HepG2 (cell line): ENCODE measurements around the gene NINL. TPM values are rescaled to one million over a fixed set of nuclear protein-coding genes. Genes with fewer than 3 reads are reported as not detected.

Experiments used
- ATAC-seq: fragments of 200-7000 bp; cut with Tn5 transposase; 3 replicates; pipeline ENCODE4 v1.9.1; 2020; ENCODE audit warnings: mild to moderate bottlenecking, moderate library complexity
- BruUV-seq: library from RNA; stranded (reverse); fragments of 400-500 nt; replicated peaks from 2 replicates; lab custom pipeline; 2021; lab: Mats Ljungman, UMichigan
- CTCF ChIA-PET: fragments of 300-600 bp; formaldehyde crosslinking; extraction: SDS; loops from one replicate; lab custom pipeline; 2021; ENCODE audit warnings: low total read pairs, inconsistent platforms, low intra/inter-chr PET ratio; lab: Yijun Ruan, JAX
- POLR2A ChIA-PET: fragments of 350-600 bp; sonication (Branson Sonifier 250); formaldehyde crosslinking; loops from one replicate; lab custom pipeline; 2020; ENCODE audit warnings: antibody characterized with exemption, inconsistent platforms; lab: Yijun Ruan, JAX
- DNase-seq: peaks from one replicate; pipeline ENCODE4 v3.0.0-alpha.2; 2015; ENCODE audit warnings: low spot score
- FAIRE-seq: peaks from 3 replicates; lab custom pipeline; 2011; peaks lifted over from hg19 to GRCh38; lab: Jason Lieb, UNC
- H2AFZ ChIP-seq: one replicate; pipeline ENCODE4 v1.6.1; 2011; ENCODE audit warnings: low read length, inconsistent platforms
- H3K27ac ChIP-seq: fragments of 300-600 bp; 3 replicates; pipeline ENCODE4 v1.8.0; 2011; ENCODE audit warnings: mixed run types, mild to moderate bottlenecking, mixed read lengths, low read length, inconsistent platforms; ENCODE audit not compliant: insufficient read depth; ENCODE audit errors: extremely low read length
- H3K27me3 ChIP-seq, 2 experiments: fragments of 200-600 bp in 1 of 2; 2 replicates in 1 of 2; 3 replicates in 1 of 2; pipeline versions ENCODE4 v1.6.0 to v1.8.0; 2011; ENCODE audit warnings: low read length in 2 of 2, mild to moderate bottlenecking in 2 of 2, moderate library complexity in 2 of 2, inconsistent platforms in 1 of 2; ENCODE audit not compliant: insufficient read depth in 2 of 2, control insufficient read depth in 1 of 2
- H3K36me3 ChIP-seq, 2 experiments: fragments of 200-600 bp in 1 of 2; replicated peaks in 1 of 2; 2 replicates in 1 of 2; 3 replicates in 1 of 2; pipeline versions ENCODE4 v1.5.1 to v1.8.0; 2011; ENCODE audit warnings: low read length in 2 of 2, inconsistent platforms in 1 of 2; ENCODE audit not compliant: insufficient read depth in 2 of 2, control insufficient read depth in 1 of 2
- H3K4me1 ChIP-seq: 2 replicates; pipeline ENCODE4 v1.5.1; 2012; ENCODE audit warnings: low read length, inconsistent platforms; ENCODE audit not compliant: insufficient read depth
- H3K4me2 ChIP-seq: 2 replicates; pipeline ENCODE4 v1.6.0; 2011; ENCODE audit warnings: low read depth, low read length, inconsistent platforms
- H3K4me3 ChIP-seq, 3 experiments: fragments of 200-600 bp in 1 of 3; sonication (generic), shearing (Covaris generic) in 1 of 3; replicated peaks in 1 of 3; 2 replicates each; pipeline ENCODE4 v1.5.1; 2011 to 2016; ENCODE audit warnings: low read length in 3 of 3, inconsistent platforms in 2 of 3, low read depth in 2 of 3, mild to moderate bottlenecking in 2 of 3, control low read depth in 1 of 3, mixed read lengths in 1 of 3; ENCODE audit not compliant: insufficient read depth in 1 of 3
- H3K79me2 ChIP-seq: one replicate; pipeline ENCODE4 v1.6.1; 2011; ENCODE audit warnings: low read length, inconsistent platforms; ENCODE audit not compliant: insufficient read depth
- H3K9ac ChIP-seq: 2 replicates; pipeline ENCODE4 v1.6.0; 2011; ENCODE audit warnings: mild to moderate bottlenecking, low read depth, low read length, inconsistent platforms; ENCODE audit not compliant: insufficient read depth
- H3K9me3 ChIP-seq: 2 replicates; pipeline ENCODE4 v1.5.1; 2012; ENCODE audit warnings: mild to moderate bottlenecking, low read length
- H4K20me1 ChIP-seq: 2 replicates; pipeline ENCODE4 v1.6.0; 2011; ENCODE audit warnings: inconsistent platforms, mild to moderate bottlenecking, low read length, moderate library complexity; ENCODE audit not compliant: insufficient read depth
- HNRNPLL ChIP-seq: fragments of 200-400 bp; formaldehyde crosslinking; IDR thresholded peaks from 2 replicates; pipeline ENCODE4 v1.6.1; 2017; ENCODE audit warnings: mild to moderate bottlenecking, low read depth, low read length; ENCODE audit not compliant: poor library complexity, severe bottlenecking
- NFE2L1 ChIP-seq: sonication (generic); formaldehyde crosslinking; IDR thresholded peaks from 2 replicates; pipeline ENCODE4 v1.4.0; 2020; ENCODE audit warnings: missing genetic modification reagents, mild to moderate bottlenecking, borderline replicate concordance
- PCBP1 ChIP-seq: fragments of 200-400 bp; formaldehyde crosslinking; IDR thresholded peaks from 2 replicates; pipeline ENCODE4 v1.6.1; 2017; ENCODE audit warnings: mild to moderate bottlenecking, low read depth, low read length, borderline replicate concordance
- YEATS2 ChIP-seq: sonication (generic); formaldehyde crosslinking; IDR thresholded peaks from 2 replicates; pipeline ENCODE4 v1.4.0; 2020; ENCODE audit warnings: missing genetic modification reagents, borderline replicate concordance
- ZBTB7B ChIP-seq: sonication (generic); formaldehyde crosslinking; IDR thresholded peaks from 2 replicates; pipeline ENCODE4 v1.4.0; 2020; ENCODE audit warnings: missing genetic modification reagents
- ZNF24 ChIP-seq: fragments of 450-650 bp; IDR thresholded peaks from 2 replicates; pipeline ENCODE4 v1.6.1; 2017; ENCODE audit warnings: antibody characterized with exemption, mild to moderate bottlenecking
- ZNF260 ChIP-seq: sonication (generic); formaldehyde crosslinking; IDR thresholded peaks from 2 replicates; pipeline ENCODE4 v1.4.0; 2020; ENCODE audit warnings: missing genetic modification reagents, low read depth, mild to moderate bottlenecking, borderline replicate concordance
- ZNF367 ChIP-seq: sonication (generic); formaldehyde crosslinking; IDR thresholded peaks from 2 replicates; pipeline ENCODE4 v1.4.0; 2020; ENCODE audit warnings: missing genetic modification reagents, borderline replicate concordance
- WGBS: methylation state at CpG from one replicate; pipeline ENCODE4 v1.1.6; 2017; ENCODE audit warnings: low lambda C conversion rate; 5-methylcytosine and 5-hydroxymethylcytosine counted together
- in situ Hi-C: cut with HindIII; loops from 2 replicates; pipeline ENCODE4 v1.10.0; 2017; ENCODE audit warnings: low pct_unique_long_range_greater_than_20kb; ENCODE audit not compliant: extremely low pct_ligation_motif_present
- intact Hi-C: fragments of 100-400 bp; cut with micrococcal nuclease; formaldehyde crosslinking; loops from one replicate; pipeline ENCODE4 v1.10.0; 2022; ENCODE audit not compliant: unreplicated experiment
- polyA plus RNA-seq, 8 experiments: library from polyadenylated mRNA; depleted of rRNA in 3 of 8; stranded (reverse) in 7 of 8; unstranded in 1 of 8; fragments of >200 nt; fragmentation: Illumina TruSeq in 4 of 8; extraction: Trizol in 4 of 8; gene quantifications; 2 replicates each; pipeline versions ENCODE4 v1.2.1 to v1.2.3, GENCODE V29; 2011 to 2016; ENCODE audit warnings: low read depth in 4 of 8, missing spikeins in 1 of 8, mixed read lengths in 1 of 8; ENCODE audit not compliant: insufficient read depth in 1 of 8
- total RNA-seq, 5 experiments: library from RNA; depleted of rRNA; stranded (reverse); fragments of >200 nt; fragmentation: Illumina TruSeq; extraction: Trizol; gene quantifications; 2 replicates each; pipeline ENCODE4 v1.2.3, GENCODE V29; 2016; ENCODE audit warnings: low read depth in 1 of 5
- TF ChIP-seq, protein P1 (sequence below): sonication (generic); formaldehyde crosslinking; IDR thresholded peaks from 2 replicates; pipeline ENCODE4 v1.9.0; 2021; ENCODE audit warnings: missing genetic modification reagents, borderline replicate concordance
- TF ChIP-seq, protein P2 (sequence below): sonication (generic); formaldehyde crosslinking; IDR thresholded peaks from 2 replicates; pipeline ENCODE4 v1.4.0; 2020; ENCODE audit warnings: missing genetic modification reagents, low read depth, mild to moderate bottlenecking, borderline replicate concordance

The NINL gene
- total and polyA plus RNA-seq, 2 of the 13 experiments (the other 11 are each of a cell fraction or from before 2014, with no cell fraction given) = 32.3 to 34.3 TPM

DNA sequence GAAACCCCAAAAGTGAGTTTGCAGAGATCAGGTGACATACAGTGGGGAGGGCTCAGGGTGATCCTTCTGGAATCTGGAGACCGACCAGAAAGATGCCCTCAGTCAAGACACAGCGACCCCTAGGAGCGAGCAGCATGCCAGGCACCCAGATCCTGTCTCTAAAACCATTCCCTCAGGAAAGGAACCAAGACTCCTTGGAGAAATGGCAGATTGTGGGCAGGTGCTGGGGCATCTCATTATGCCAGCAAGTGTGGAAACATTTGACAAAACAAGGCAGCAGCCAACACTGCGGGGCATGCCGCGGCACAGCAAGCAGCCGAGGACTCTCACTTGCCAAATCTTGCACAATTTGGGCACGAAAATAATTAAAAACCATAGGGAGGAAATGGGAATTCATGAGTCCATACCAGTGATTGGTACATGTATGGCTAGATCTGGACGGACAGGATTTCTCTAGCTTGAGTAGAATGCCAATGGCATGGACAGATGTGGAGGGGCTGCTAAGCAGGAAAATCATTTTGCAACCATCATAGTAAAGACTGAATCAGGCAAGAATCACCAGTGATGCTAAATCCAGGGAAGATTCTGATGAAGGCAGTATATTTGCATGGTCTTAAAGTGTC is 101.0 kb downstream of the NINL start:
- TF ChIP-seq HNRNPLL = no peak
- no peak for TF ChIP-seq YEATS2 (CRISPR knock-in tag)
- TF ChIP-seq ZNF367 (CRISPR knock-in tag) = no peak
- TF ChIP-seq ZNF260 (CRISPR knock-in tag) = no peak
- no peak for TF ChIP-seq NFE2L1 (CRISPR knock-in tag)
- no peak for TF ChIP-seq PCBP1
- no peak for TF ChIP-seq ZBTB7B (CRISPR knock-in tag)
- TF ChIP-seq, protein P1, sequence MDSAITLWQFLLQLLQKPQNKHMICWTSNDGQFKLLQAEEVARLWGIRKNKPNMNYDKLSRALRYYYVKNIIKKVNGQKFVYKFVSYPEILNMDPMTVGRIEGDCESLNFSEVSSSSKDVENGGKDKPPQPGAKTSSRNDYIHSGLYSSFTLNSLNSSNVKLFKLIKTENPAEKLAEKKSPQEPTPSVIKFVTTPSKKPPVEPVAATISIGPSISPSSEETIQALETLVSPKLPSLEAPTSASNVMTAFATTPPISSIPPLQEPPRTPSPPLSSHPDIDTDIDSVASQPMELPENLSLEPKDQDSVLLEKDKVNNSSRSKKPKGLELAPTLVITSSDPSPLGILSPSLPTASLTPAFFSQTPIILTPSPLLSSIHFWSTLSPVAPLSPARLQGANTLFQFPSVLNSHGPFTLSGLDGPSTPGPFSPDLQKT = no peak
- TF ChIP-seq ZNF24 = no peak
- TF ChIP-seq, protein P2, sequence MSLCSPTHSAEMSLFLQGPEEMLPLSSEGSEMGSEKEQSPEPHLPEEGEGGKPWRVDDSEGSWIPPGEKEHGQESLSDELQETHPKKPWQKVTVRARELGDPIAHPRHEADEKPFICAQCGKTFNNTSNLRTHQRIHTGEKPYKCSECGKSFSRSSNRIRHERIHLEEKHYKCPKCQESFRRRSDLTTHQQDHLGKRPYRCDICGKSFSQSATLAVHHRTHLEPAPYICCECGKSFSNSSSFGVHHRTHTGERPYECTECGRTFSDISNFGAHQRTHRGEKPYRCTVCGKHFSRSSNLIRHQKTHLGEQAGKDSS = no peak
- no peak for FAIRE-seq
- no peaks in the 10 kb centered on the region for H3K9me3 ChIP-seq
- no peaks in the 10 kb centered on the region for H4K20me1 ChIP-seq
- 95% methylated on average over 9 of the region's 9 CpGs for WGBS
- ATAC-seq = no peak
- H3K27me3 ChIP-seq = no peaks in the 10 kb centered on the region
- H3K36me3 ChIP-seq = peaks cover 47 to 72% of the 10 kb centered on the region in 2 experiments
- DNase-seq = no peak
- H3K9ac ChIP-seq = no peak overlapping the region
- no TSS peak for BruUV-seq
- no peak overlapping the region for H2AFZ ChIP-seq
- H3K4me1 ChIP-seq = no peaks in the 10 kb centered on the region
- H3K27ac ChIP-seq = no peak overlapping the region
- intact Hi-C loops (no loop called here), in situ Hi-C loops (no loop called here)
- ChIA-PET POLR2A (no interaction called here), CTCF (no interaction called here)
- H3K79me2 ChIP-seq = no peaks in the 10 kb centered on the region
- H3K4me2 ChIP-seq = no peak overlapping the region
- H3K4me3 ChIP-seq = no peak overlapping the region
